Stimulated activated naive CD4-positive, alpha-beta T cell treated with Interleukin-2 at 50 U/mL for 16 hours (primary cell): ENCODE measurements around the gene NRARP.

Experiments
- DNase-seq: peaks from one replicate; lab custom pipeline; 2025; lab: John Stamatoyannopoulos, UW

Gene NRARP

GRCh38 chr9:137310189-137311052 lies 8.3 kb upstream of the NRARP start:
- no peak for DNase-seq

GRCh38 chr9:137309368-137310188 lies 7.5 kb upstream of the NRARP start:
- DNase-seq: no peak

GRCh38 chr9:137308057-137308619 lies 6.1 kb upstream of the NRARP start:
- DNase-seq: no peak

- DNase-seq: no peak
Observed at GRCh38 chr9:137307255-137308056, 5.4 kb upstream of the NRARP start.

GRCh38 chr9:137306850-137307254 lies 4.8 kb upstream of the NRARP start:
- no peak for DNase-seq

GRCh38 chr9:137306066-137306849 lies 4.2 kb upstream of the NRARP start:
- no peak for DNase-seq

GRCh38 chr9:137305798-137306065 lies 3.7 kb upstream of the NRARP start:
- DNase-seq: no peak

- DNase-seq: peak; percentile 41
Observed at GRCh38 chr9:137305060-137305797, 3.2 kb upstream of the NRARP start.

GRCh38 chr9:137304383-137305059 lies 2.5 kb upstream of the NRARP start:
- DNase-seq: no peak

- DNase-seq: no peak
Observed at GRCh38 chr9:137303893-137304382, 1.9 kb upstream of the NRARP start.

- no peak for DNase-seq
Observed at GRCh38 chr9:137303151-137303892, 1.3 kb upstream of the NRARP start.

- peak; percentile 59 for DNase-seq
Observed at GRCh38 chr9:137302449-137303150, 529 bp upstream of the NRARP start.

GRCh38 chr9:137301081-137301947 lies 757 bp downstream of the NRARP start:
- DNase-seq: no peak

GRCh38 chr9:137300567-137301080 lies 1.4 kb downstream of the NRARP start:
- DNase-seq: no peak

GRCh38 chr9:137299938-137300337 lies 2.1 kb downstream of the NRARP start:
- no peak for DNase-seq

- no peak for DNase-seq
Observed at GRCh38 chr9:137299203-137299565, 2.9 kb downstream of the NRARP start.
